Gastroesophageal sphincter (tissue), 3 donors: Measurements from ENCODE around the gene KPNA6.

ENCODE experiments used
- CTCF ChIP-seq, 4 experiments: fragments of 200-600 bp in 2 of 4; fragments of 450-650 bp in 2 of 4; sonication (generic) in 1 of 4; IDR thresholded peaks; one replicate each; pipeline ENCODE4 v1.5.1; 2017 to 2019; ENCODE audit warnings: antibody characterized with exemption in 4 of 4, mild to moderate bottlenecking in 2 of 4, moderate library complexity in 2 of 4
- POLR2A ChIP-seq, 2 donors: fragments of 450-650 bp; IDR thresholded peaks; one replicate each; pipeline ENCODE4 v1.6.1; 2017; ENCODE audit warnings: antibody characterized with exemption in 2 of 2, mild to moderate bottlenecking in 2 of 2, moderate library complexity in 1 of 2

GRCh38 chr1:32199043-32199716, 91.3 kb downstream of the KPNA6 start:
- TF ChIP-seq POLR2A (IDR thresholded peaks at IDR 0.05) = no peak
- no peak for TF ChIP-seq CTCF (IDR thresholded peaks at IDR 0.05)
